Gastrocnemius medialis (tissue), 4 donors: ENCODE results near the gene CTXN3. TPM values are rescaled to one million over a fixed set of nuclear protein-coding genes. Genes with fewer than 3 reads are reported as not detected.

ENCODE experiments used
- ATAC-seq, 2 donors: fragments of 150-250 bp; one replicate each; pipeline ENCODE4 v1.9.1; 2016
- DNase-seq, 2 donors: peaks; one replicate each; pipeline ENCODE4 v3.0.0-alpha.2; 2019
- H3K27ac ChIP-seq, 4 donors: fragments of 200-600 bp; sonication (generic); 1 replicate in 1 of 4; 2 replicates in 3 of 4; pipeline ENCODE4 v1.5.1; 2016 to 2018; ENCODE audit warnings: mild to moderate bottlenecking in 2 of 4, moderate library complexity in 1 of 4
- H3K27me3 ChIP-seq, 3 donors: fragments of 200-600 bp; sonication (generic) in 2 of 3; 1 replicate in 1 of 3; 2 replicates in 2 of 3; pipeline versions ENCODE4 v1.5.1 to v1.6.0; 2016 to 2019; ENCODE audit warnings: mild to moderate bottlenecking in 1 of 3, moderate library complexity in 1 of 3
- H3K36me3 ChIP-seq, 2 donors: fragments of 200-600 bp; sonication (generic) in 1 of 2; one replicate each; pipeline ENCODE4 v1.5.1; 2017 to 2018
- H3K4me1 ChIP-seq, 2 donors: fragments of 200-600 bp; sonication (generic) in 1 of 2; one replicate each; pipeline ENCODE4 v1.5.1; 2016 to 2017; ENCODE audit warnings: mild to moderate bottlenecking in 2 of 2
- H3K4me3 ChIP-seq, 4 donors: fragments of 200-600 bp; sonication (generic) in 3 of 4; 1 replicate in 1 of 4; 2 replicates in 3 of 4; pipeline ENCODE4 v1.5.1; 2016 to 2019; ENCODE audit warnings: mild to moderate bottlenecking in 2 of 4
- H3K9me3 ChIP-seq, 3 donors: fragments of 200-600 bp; sonication (generic) in 2 of 3; 1 replicate in 1 of 3; 2 replicates in 2 of 3; pipeline ENCODE4 v1.5.1; 2016 to 2019
- CTCF ChIP-seq, 5 experiments: fragments of 450-650 bp in 3 of 5; fragments of 200-600 bp in 2 of 5; sonication (generic) in 2 of 5; IDR thresholded peaks in 4 of 5; conservative IDR thresholded peaks in 1 of 5; 1 replicate in 4 of 5; 2 replicates in 1 of 5; pipeline ENCODE4 v1.5.1; 2016 to 2019; ENCODE audit warnings: antibody characterized with exemption in 5 of 5, mild to moderate bottlenecking in 3 of 5, moderate library complexity in 3 of 5
- POLR2A ChIP-seq, 2 donors: fragments of 450-650 bp; IDR thresholded peaks; one replicate each; pipeline ENCODE4 v1.6.1; 2017; ENCODE audit warnings: antibody characterized with exemption in 2 of 2, mild to moderate bottlenecking in 2 of 2, moderate library complexity in 2 of 2
- in situ Hi-C, 4 donors: fragments of 200-750 bp; cut with MboI; loops; one replicate each; pipeline versions ENCODE4 v1.15.0 to v1.8.0; 2017; ENCODE audit warnings: low sequenced_read_pairs in 4 of 4
- intact Hi-C: fragments of 100-400 bp; cut with DNase I; formaldehyde crosslinking; loops from one replicate; pipeline ENCODE4 v1.15.1; 2023; ENCODE audit warnings: low total_unique reads
- total RNA-seq, 4 donors: library from RNA; depleted of rRNA; stranded (reverse); fragments of >200 nt; gene quantifications; one replicate each; pipeline versions ENCODE4 v1.1.0 to v1.2.3, GENCODE V29; 2016

The CTXN3 gene
- total RNA-seq, 4 donors from 2014 or later: 0.22 TPM; not detected in 3

GRCh38 chr5:127680595-127680994, 31.7 kb downstream of the CTXN3 start:
- no peaks in the 10 kb centered on the region for H3K9me3 ChIP-seq
- in situ Hi-C loops (no loop called here), intact Hi-C loops (loop anchor here (10.0 kb wide), 1 partner anchor 404 kb away; the partner anchor contains the start of gene SLC12A2)
- peaks cover 11 to 20% of the 10 kb centered on the region in 2 donors for H3K4me1 ChIP-seq
- TF ChIP-seq POLR2A (IDR thresholded peaks at IDR 0.05) (no peak), CTCF (IDR thresholded peaks at IDR 0.05 in 4 of 5, conservative IDR thresholded peaks at IDR 0.05 in 1 of 5) (no peak)
- ATAC-seq (no peak), DNase-seq (no peak)
- H3K36me3 ChIP-seq: no peaks in the 10 kb centered on the region
- no peak overlapping the region for H3K27ac ChIP-seq
- H3K27me3 ChIP-seq: no peaks in the 10 kb centered on the region
- H3K4me3 ChIP-seq: no peak overlapping the region

GRCh38 chr5:127683008-127683407, 34.1 kb downstream of the CTXN3 start:
- H3K4me1 ChIP-seq: peaks cover 27 to 32% of the 10 kb centered on the region in 2 donors
- TF ChIP-seq POLR2A (IDR thresholded peaks at IDR 0.05): no peak
- TF ChIP-seq CTCF (IDR thresholded peaks at IDR 0.05 in 4 of 5, conservative IDR thresholded peaks at IDR 0.05 in 1 of 5): no peak
- DNase-seq: no peak
- no peaks in the 10 kb centered on the region for H3K9me3 ChIP-seq
- H3K27me3 ChIP-seq: no peaks in the 10 kb centered on the region
- in situ Hi-C loops (no loop called here), intact Hi-C loops (loop anchor here (10.0 kb wide), 1 partner anchor 402 kb away; the partner anchor contains the start of gene SLC12A2)
- H3K36me3 ChIP-seq: no peaks in the 10 kb centered on the region
- peak overlapping the region in 3 of 4 donors; percentile 13 to 92 (median 78) for H3K27ac ChIP-seq
- H3K4me3 ChIP-seq: no peak overlapping the region
- ATAC-seq: no peak

- ATAC-seq: peak; percentile 91 to 96
- in situ Hi-C loops: no loop called here
- Histone ChIP-seq H3K36me3 (no peaks in the 10 kb centered on the region), H3K4me3 (no peak overlapping the region), H3K27ac (peak overlapping the region; percentile 77 to 92 (median 78)), H3K9me3 (no peaks in the 10 kb centered on the region), H3K4me1 (peaks cover 27 to 32% of the 10 kb centered on the region in 2 donors), H3K27me3 (no peaks in the 10 kb centered on the region)
- intact Hi-C loops: loop anchor here (10.0 kb wide), 1 partner anchor 400 kb away; the partner anchor contains the start of gene SLC12A2
- no peak for TF ChIP-seq CTCF (IDR thresholded peaks at IDR 0.05 in 4 of 5, conservative IDR thresholded peaks at IDR 0.05 in 1 of 5)
- TF ChIP-seq POLR2A (IDR thresholded peaks at IDR 0.05): no peak
- DNase-seq: peak; percentile 30 to 60
Measured at GRCh38 chr5:127684726-127685467, 36.0 kb downstream of the CTXN3 start.

GRCh38 chr5:127685662-127686061, 36.8 kb downstream of the CTXN3 start:
- TF ChIP-seq POLR2A (IDR thresholded peaks at IDR 0.05): no peak
- TF ChIP-seq CTCF (IDR thresholded peaks at IDR 0.05 in 4 of 5, conservative IDR thresholded peaks at IDR 0.05 in 1 of 5): no peak
- Histone ChIP-seq H3K4me1 (peaks cover 27 to 32% of the 10 kb centered on the region in 2 donors), H3K4me3 (no peak overlapping the region), H3K27ac (peak overlapping the region; percentile 77 to 92 (median 78)), H3K27me3 (no peaks in the 10 kb centered on the region), H3K36me3 (no peaks in the 10 kb centered on the region), H3K9me3 (no peaks in the 10 kb centered on the region)
- intact Hi-C loops (loop anchor here (10.0 kb wide), 1 partner anchor 399 kb away; the partner anchor contains the start of gene SLC12A2), in situ Hi-C loops (no loop called here)
- ATAC-seq (no peak), DNase-seq (no peak)
